ENCODE data around the gene FOXP1.

DNA sequence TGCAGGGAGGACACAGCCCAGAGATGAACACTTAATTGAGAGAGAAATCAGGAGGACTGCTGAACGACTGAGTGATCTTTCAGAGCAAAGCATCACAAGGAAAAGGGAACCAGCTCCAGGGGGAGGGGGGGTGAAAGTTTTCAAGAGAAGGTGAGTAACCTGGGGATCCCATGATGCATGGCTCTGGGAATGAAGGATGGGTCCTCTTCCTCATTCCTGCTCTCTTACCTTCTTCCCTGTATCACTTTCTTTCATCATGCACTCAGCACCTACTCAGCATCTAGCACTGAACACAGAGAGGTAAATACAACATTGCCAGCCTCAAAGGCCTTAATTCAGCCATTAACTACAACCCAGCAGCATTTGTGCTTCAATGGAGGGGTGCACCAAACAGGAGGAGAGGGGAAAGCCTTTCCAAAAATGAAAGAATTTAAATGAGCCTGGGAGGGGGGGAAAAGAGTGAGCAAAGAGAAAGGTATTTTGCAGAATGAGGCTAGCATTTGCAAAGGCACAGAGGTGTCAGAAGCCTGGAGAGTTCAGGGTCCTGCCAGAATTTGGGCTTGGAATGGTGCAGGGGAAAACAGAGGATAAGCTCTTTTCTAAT, 427.4 kb downstream of the FOXP1 start:
- TF ChIP-seq POLR2A (IDR thresholded peaks at IDR 0.05) (no peak), EP300 (IDR thresholded peaks at IDR 0.05) (no peak)
